ENCODE measurements around the gene CSTF1.

GRCh38 chr20:56382696-56383095 lies 9.7 kb upstream of the CSTF1 start:
- no peak for TF ChIP-seq LEF1 (IDR thresholded peaks at IDR 0.05; ENCODE audit: borderline replicate concordance)
- no peak for TF ChIP-seq SP1 (IDR thresholded peaks at IDR 0.05)
- no peak for TF ChIP-seq CTBP1 (IDR thresholded peaks at IDR 0.05; ENCODE audit: borderline replicate concordance)
- no peak for TF ChIP-seq TARDBP (IDR thresholded peaks at IDR 0.05)
- no peak for TF ChIP-seq HDGF (IDR thresholded peaks at IDR 0.05; ENCODE audit: borderline replicate concordance)

Data from HEK293T (cell line).